ENCODE data around the gene ITIH1.
"Not testable (repeated sequence)": the region's sequence is repeated elsewhere in the genome, so short reads cannot be mapped to it uniquely, and the experiment has no call there.

ITIH1 gene, protein sequence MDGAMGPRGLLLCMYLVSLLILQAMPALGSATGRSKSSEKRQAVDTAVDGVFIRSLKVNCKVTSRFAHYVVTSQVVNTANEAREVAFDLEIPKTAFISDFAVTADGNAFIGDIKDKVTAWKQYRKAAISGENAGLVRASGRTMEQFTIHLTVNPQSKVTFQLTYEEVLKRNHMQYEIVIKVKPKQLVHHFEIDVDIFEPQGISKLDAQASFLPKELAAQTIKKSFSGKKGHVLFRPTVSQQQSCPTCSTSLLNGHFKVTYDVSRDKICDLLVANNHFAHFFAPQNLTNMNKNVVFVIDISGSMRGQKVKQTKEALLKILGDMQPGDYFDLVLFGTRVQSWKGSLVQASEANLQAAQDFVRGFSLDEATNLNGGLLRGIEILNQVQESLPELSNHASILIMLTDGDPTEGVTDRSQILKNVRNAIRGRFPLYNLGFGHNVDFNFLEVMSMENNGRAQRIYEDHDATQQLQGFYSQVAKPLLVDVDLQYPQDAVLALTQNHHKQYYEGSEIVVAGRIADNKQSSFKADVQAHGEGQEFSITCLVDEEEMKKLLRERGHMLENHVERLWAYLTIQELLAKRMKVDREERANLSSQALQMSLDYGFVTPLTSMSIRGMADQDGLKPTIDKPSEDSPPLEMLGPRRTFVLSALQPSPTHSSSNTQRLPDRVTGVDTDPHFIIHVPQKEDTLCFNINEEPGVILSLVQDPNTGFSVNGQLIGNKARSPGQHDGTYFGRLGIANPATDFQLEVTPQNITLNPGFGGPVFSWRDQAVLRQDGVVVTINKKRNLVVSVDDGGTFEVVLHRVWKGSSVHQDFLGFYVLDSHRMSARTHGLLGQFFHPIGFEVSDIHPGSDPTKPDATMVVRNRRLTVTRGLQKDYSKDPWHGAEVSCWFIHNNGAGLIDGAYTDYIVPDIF

DNA sequence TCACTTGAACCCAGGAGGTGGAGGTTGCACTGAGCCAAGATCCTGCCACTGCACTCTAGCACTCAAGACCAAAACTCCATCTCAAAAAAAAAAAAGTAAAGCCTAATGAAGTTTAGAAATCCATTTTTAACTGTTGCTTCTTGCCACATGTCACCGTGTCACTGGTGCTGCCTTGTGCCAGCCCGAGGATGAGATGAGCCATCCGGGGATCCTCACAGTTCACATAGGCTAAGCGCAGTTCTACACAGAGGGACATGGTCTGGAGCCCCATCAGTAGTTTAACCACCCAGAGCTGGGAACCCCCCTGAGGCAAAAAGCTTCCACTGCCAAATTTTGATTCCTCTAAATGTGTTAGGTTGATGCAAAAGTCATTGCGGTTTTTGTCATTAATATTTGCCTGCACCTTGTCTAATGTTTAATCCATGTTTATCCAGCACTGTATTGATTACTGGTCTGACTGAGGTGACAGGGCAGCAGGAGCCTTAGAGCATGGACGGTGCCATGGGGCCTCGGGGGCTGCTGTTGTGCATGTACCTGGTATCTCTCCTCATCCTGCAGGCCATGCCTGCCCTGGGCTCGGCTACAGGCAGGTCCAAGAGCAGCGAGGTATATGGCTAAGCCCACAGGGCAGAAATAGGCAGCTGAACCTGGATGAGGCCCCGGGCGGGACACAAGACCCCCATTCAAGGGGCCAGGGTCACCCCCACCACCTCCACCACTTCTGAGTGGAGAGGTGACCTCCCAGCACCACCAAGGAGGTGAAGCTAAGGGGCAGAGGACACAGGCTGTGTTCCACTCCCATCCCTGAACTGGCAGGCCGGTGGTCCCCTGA lies at the start of gene ITIH1:
ITIH1 (plus strand) TSS at position 473 of the 832 bp plus-strand sequence; CDS start at position 490, 17 bp downstream.
- FAIRE-seq: no peak

DNA sequence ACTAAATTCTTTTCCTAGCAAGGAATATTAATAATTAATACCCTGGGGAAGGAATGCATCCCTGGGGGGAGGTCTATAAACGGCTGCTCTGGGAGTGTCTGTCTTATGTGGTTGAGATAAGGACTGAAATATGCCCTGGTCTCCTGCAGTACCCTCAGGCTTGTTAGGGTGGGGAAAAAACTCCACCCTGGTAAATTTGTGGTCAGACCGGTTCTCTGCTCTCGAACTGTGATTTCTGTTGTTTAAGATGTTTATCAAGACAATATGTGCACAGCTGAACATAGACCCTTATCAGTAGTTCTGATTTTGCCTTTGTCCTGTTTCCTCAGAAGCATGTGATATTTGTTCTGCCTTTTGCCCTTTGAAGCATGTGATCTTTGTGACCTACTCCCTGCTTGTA lies 48.6 kb upstream of the ITIH1 start:
- not testable (repeated sequence) for FAIRE-seq

DNA sequence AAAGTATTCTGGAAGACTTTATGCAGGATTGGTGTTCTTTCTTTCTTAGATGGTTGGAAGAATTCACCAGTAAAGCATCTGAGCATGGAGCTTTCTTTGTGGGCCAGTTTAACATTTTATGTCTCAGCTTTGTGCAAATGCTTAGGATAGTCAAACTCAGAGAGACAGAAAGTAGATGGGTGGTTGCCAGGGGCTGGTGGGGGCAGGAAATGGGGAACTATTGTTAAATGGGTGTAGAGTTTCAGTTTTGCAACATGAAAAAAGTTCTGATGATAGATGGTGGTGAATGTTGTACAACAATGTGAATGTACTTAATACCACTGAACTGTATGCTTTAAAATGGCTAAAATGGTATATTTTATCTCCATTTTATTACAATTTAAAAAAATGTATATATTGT lies 46.7 kb upstream of the ITIH1 start:
- no peak for FAIRE-seq

DNA sequence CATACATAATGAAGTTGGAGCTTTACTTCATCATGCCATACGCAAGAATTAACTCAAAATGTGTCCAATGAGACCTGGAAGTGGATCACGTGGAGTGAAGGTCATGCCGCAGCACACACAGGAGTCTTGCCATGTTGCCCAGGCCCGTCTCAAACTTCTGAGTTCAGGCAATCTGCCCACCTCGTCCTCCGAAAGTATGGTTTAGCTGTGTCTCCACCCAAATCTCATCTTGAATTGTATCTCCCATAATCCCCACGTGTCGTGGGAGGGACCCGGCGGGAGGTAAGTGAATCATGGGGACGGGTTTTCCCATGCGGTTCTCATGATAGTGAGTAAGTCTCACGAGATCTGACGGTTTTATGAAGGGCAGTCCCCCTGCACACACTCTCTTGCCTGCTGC lies 45.8 kb upstream of the ITIH1 start:
- no peak for FAIRE-seq

DNA sequence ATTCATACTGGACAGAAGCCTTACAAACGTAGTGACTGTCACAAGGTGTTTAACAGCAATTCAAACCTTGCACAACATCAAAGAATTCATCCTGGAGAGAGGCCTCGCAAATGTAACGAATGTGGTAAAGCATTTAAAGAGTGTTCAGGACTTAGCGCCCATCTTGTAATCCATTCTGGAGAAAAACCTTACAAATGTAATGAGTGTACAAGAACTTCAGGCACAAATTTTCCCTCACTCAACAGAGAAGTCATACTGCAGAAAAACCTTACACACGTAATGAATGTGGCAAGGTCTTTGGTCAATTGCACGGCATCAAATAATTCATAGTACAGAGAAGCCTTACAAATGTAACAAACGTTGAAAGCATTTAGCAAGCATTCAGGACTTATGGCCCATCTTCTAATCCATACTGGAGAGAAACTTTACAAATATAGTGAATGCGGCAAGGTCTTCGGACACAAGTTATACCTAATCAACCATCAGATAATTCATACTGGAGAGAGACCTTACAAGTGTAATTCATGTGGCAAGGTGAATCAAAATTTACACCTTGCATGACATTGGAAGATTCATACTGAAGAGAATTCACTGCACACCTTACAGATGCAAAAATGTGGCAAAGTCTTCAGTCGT lies 44.0 kb upstream of the ITIH1 start:
- FAIRE-seq: no peak

DNA sequence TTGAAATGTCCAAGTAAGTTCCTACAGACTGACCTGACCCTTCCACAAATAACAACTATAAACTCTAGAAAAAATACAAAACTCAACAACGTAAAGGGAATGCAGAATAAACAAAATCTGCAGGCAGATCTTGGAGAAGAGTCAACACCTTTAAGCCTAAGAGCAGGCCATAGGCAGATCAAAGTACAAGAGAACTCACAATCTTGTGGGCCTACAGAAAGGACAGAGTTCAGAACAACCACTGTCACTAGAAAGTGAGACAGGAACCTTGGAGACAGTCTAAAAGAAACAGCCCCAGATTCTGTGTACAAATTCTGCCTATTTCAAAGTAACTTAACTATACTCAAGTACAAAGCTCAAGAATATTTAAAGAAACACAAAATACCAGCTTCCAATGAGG lies 37.7 kb upstream of the ITIH1 start:
- FAIRE-seq: no peak

DNA sequence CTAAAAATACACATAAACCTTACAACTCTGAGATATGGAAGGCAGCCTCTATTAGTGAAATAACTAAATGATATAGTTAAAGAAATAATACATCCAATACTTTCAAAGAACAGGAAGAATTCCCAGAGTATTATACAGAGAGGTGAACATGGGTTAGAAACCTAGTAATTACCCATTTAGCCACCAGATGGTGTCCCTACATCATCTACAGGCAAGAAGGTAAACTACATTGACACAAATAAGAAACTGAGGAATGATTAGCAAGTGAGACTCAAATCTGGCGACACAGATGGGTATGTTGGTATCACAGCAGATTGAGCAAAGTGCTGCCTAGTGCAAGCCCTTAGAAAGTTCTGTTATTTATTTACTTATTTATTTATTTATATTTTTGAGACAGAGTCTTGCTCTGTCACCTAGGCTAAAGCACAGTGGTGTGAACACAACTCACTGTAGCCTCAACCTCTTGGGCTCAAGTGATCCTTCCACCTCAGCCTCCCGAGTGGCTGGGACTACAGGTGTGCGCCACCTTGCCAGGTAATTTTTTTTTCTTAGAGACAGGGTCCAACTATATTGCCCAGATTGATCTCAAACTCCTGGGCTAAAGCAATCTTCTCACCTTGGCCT lies 34.9 kb upstream of the ITIH1 start:
- no peak for FAIRE-seq

DNA sequence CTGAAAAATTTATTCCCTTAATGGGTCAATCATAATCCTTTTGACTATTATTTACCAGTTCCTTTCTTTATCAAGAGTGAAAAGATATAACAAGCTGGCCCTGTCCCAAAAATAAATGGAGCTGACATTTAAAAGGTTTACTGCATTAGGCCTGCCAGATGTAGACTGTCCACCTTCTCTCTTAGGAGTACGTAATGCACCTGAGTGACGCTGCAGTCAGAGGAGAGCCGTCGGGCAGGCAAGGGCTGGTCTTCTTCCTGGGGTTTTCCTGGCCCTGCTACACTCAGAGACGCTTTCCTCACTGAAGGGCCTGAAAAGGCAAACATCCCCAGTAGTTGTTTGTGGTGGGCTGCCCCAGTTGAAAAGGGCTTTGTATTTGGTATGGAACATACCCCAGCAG lies 34.2 kb upstream of the ITIH1 start:
- FAIRE-seq: no peak

DNA sequence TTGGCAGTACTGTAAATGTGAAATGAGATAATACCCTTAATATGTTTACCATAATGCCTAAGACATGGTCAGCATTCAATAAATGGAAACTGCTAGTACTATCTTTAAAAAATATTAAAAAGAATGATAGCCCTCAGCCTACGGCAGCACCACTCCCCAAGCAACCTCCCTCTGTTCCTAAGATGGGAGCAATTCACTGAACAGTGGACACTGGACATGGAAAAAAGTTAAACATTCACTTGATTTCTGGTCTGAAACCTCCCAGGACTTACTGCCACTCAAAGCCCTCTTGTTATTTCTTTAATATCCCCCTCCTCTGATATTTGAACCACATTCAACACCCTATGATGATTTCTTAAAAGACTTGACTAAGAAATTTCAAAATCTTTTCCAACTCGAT lies 33.7 kb upstream of the ITIH1 start:
- FAIRE-seq: no peak

DNA sequence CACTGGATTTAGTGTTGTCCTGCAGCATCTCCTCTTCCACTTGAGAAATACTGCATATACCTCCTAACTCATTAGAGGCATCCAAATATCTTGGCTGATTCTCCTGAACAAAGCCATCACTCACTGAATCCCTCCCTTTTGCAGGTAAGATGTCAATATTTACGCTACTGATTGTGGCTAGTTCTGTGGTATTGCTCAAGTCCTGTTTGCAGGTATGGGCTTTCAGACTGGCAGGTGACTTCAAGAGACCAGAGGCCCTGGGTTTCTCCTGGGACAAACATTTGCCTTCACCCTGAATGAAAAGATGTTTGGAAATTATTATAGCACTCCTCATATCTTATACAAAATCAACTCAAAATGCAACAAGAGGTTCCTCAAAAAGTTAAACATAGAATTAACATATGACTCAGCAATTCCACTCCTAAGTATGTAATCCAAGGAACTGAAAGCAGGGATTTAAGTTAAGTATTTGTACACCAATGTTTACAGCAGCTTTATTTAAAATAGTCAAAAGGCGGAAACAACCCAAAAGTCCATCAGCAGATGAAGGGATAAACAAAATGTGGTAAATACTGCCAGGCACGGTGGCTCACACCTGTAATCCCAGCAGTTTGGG lies 25.2 kb upstream of the ITIH1 start:
- FAIRE-seq: no peak

DNA sequence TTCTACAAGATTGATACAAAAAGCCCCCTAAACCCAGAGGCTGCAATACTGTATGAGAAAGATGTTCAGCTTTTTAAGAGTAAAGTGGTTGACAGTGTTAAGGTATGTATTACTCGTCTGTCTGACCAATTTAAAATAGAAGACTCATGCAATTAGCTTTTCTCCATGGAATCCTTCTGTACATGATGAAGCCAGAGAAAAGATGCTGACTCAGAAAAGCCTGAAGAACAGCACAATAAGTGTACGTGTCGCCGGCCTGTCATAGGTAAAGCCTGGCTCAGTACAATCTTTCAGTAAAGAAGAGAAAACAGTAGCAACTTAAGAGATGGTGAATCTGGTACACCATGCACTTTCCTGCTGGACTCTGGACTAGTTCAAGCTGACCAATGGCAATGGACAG lies 23.0 kb upstream of the ITIH1 start:
- no peak for FAIRE-seq

DNA sequence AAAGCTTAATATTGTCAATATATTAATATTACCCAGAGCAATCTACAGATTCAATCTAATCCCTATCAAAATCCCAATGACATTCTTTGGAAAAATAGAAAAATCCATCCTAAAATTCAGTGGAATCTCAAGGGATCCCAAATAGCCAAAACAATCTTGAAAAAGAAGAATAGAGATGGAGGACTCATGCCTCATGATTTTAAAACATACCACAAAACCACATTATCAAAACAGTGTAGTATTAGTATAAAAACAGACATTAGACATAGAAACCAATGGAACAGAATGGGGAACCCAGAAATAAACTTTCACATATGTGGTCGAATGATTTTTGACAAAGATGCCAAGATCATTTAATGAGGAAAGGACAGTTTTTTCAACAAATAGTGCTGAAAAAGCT lies 21.3 kb upstream of the ITIH1 start:
- FAIRE-seq: no peak

DNA sequence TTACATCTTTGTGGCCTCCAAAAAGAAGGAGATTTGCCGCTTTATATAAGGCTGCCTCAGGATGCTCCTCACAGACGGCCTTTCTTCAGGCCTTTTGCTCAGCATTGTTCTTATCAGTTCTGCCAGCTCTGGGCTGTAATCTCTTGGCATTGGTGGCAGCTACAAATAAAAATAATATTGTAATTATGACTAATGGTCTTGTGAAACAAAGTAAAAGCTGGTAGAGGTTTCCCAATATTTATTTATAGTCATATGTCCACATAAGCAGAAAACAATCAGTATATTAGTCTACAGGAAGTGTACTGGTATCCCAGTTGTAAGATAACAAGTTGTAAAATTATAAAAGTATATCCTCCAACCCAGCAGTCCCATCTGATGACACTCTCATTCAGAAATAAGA lies 13.9 kb upstream of the ITIH1 start:
- FAIRE-seq: no peak

DNA sequence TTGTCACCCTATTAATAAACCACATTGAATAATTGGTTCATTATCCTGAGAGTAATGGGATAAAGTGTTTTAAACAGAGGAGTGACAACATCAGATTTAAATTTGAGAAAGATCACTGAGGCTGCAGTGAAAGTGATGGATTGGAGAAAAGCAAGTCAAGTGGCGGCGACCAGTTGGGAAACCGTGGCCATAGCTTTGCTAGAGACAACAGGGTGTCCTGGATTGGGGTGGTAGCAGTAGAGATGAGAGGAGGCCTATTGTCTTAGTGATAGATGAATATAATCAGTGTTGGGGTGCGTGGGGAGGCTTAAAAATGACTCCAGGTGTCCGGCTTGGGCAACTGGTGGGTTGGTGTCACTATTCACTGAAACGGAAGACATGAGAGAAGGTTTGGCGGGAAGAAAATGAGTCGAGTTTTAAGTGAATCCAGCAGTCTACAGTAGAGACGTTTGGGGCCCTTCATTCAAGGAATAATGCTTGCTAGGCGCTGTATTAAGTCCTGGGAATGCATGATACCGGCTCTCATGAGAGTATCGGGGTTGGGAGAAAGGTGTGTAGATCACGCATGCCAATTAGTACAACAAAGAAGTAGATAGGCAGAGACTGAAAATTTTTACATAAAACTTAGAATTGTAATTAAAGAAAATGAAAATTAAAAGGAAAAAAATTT lies 7.5 kb upstream of the ITIH1 start:
- FAIRE-seq: no peak

DNA sequence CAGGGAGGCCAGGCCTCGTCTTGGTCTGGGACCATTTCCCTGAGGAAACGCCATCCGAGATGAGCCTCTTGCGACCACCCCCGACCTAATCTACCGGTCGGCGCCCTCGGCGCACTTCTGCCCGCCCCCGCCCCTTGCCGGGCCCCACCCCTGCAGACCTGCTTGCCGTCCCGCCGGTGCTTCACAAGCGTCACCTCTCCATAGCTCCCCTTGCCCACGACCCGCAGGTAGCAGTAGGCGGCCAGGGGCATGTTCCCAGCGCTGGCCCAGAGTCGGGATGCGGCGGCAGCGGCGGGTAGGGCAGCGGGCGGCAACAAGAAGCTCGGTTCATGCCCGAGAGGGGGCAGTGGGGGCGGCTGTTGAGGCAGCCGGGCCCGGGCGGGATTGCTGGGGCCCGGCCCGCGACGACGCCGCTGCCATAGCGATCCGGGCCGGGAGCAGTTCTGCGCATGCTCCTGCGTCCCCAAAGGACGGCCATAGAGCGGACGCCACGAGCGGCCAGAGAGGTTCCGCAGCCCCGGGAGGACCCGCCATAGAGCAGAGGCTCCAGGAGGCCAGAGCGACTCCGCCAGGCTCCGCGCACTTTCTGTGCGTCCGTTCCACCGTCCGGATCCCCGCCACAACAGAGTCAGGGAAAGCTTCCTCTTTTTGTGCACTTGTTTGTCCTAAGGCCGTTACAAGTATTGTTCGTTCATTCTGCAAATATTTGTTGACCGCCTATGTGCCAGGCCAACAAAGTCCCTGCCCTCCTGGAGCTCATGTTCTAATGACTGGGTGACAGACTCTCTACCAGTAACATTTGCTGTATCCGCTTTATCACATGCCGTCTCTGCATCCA lies 6.7 kb upstream of the ITIH1 start, which contains the start of gene NEK4:
NEK4 (minus strand) TSS at position 445 of the 838 bp plus-strand sequence; CDS start at position 251, 194 bp downstream.
- FAIRE-seq: no peak

DNA sequence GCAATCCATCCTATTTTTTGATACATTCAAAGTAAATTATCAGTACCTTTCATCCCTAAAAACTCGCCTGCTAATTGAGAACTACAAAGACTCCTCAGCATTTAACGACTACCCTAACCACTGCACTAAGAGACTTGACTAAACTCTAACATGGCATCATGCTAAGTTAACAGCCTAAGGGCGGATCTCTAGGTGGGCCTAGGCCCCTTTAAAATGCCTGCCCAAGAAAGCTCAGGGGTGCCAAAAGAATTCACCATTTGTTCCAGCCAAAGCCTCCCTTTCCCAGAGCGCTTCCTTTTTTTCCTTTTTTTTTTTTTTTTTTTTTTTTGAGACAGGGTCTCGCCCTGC lies 6.1 kb upstream of the ITIH1 start:
- FAIRE-seq: no peak

DNA sequence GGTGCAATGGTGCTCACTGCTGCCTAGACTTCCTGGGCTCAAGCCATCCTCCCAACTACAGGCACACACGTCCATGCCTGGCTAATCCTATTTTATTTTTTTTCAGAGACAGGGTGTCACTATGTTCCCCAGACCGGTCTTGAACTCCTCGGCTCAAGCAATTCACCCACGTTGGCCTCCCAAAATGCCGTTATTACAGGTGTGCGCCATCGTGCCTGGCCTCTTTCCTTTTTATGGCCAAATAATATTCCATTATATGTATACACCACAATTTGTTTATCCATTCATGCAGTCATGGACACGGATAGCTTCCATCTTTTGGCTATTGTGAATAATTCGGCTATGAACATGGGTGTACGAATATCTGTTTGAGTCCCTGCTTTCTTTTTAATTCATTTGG lies 5.7 kb upstream of the ITIH1 start:
- no peak for FAIRE-seq

DNA sequence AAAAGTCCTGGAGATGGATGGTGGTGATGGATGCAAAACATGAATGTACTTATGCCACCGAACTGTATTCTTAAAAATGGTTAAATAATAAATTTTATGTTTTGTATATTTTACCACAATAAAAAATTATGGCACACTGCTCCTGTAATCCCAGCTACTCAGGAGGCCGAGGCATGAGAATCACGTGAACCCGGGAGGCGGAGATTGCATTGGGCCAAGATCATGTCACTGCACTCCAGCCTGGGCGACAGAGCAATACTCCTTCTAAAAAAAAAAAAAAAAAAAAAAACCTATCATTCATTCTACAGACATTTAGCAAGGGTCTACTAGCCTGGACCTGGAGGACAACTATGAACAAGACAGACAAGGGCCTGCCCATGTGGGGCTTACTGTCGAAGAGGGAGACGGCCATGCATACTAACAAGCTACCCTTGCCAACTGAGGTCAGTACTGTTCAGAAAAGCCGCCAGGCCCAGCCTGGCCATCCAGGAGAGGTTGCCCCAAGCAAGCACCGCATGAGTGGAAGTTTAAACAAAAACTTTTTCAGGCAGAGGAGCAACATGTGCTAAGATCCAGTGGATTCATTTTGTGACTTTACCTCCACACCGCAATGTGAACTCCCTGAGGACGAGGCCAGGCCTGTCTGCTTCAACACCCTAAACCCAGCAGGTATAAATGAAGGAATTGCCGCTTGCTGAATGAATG lies 3.9 kb upstream of the ITIH1 start:
- FAIRE-seq: no peak

DNA sequence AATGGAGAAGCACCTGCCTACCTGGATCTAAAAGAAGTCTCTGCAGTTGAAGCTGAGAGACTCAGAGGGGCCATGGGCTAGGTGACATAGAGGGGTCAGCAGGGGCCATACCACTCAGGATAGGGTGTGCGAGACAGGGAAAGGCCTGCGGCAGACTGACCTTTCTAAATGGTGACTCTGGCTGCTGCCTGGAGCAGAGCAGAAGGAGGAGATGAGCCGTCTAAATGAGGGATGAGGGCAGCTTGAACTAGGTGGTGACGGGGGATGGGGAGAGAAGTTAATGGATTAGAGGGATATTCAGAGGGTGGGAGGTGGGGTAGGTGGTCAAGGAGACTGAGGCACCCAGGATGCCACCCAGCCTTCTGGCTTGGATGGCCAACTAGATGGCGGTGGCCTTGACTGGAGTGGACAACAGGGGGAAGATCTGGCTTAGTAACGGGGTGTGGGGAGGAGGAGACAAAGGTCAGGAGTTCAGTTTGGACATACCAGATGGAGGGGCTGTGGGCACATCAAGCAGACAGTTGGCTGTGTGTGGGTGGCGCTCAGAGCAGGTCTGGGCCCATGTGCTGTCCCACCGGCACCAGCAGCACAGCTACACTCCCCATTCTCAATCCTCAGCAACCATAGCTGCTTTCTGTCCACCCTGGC lies 3.2 kb upstream of the ITIH1 start:
- no peak for FAIRE-seq
